NCI-H1092 treated with DMSO at 0.1 percent for 48 hours (cell line): Measurements from ENCODE around the gene MARVELD2.

Experiments used
- DNase-seq: peaks from one replicate; lab custom pipeline; 2025; lab: John Stamatoyannopoulos, UW

Gene MARVELD2

DNA sequence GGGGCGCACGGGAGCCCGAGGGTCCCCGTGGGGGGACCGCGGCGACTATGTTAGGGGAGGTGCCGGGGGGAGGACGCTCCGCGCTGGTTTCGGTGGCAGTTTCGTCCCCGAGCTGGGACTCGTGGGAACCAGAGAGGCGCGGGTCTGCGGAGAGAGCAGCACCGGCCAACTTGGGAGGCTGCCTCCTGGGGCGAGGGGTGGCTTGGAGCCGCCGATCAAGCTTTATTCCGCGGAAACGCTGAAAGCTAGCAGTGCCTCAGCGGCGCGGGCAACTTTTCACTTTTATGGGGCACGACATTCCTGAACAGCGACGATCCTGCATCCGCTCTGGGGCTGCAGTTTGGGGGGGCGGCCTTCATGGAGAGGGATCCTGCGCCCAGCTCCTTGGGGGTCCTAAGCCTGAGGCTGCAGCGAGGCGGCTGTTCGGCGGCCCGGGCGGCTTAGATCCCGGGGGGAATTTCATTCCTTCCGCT, 78.0 kb downstream of the MARVELD2 start:
- DNase-seq: no peak

DNA sequence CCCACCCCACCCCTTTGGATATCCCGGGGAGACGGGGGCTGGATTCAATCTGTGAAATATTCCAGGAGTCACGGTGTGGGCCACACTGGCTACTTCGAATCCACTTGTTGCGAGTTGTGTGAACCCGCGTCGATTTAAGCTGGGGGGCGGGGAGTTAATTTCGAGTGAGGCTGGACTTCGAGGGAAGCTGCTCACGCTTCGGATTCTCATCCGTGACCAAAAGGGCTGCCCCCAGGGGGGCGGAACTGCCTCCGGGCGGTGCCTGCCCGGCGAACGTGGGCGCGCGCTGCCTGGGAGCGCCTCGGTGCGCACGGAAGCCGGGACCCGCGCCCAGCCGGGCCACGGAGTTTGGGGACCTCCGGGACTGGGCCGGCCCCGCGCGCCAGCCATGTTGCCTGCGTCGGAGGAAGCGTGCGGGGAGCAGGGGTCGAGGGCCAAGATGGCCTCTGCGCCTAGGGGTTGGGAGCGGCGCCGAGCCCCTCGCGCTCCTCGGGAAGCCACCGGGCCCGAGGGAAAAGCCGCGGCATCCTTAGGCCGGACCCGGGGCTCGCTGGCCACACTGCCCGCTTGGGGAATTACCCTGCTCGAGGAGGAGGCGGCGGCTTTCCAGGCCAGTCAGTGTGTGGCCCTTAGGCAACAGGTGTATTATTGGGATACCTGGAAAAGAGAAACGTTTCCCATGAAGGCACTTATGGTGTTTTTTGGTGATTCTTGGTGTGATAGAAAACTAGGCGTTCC, 78.6 kb downstream of the MARVELD2 start:
- no peak for DNase-seq
